HEK293 (cell line): ENCODE measurements around the gene SIN3A.

Experiments
- CTCF ChIA-PET: fragments of 350-600 bp; formaldehyde crosslinking; extraction: SDS; loops from one replicate; lab custom pipeline; 2021; ENCODE audit warnings: antibody characterized with exemption; lab: Yijun Ruan, JAX
- POLR2A ChIA-PET: fragments of 300-600 bp; formaldehyde crosslinking; extraction: SDS; loops from one replicate; lab custom pipeline; 2020; ENCODE audit warnings: antibody characterized with exemption, inconsistent platforms; lab: Yijun Ruan, JAX
- H3K27ac ChIP-seq: fragments of 200-500 bp; sonication (Bioruptor generic); 2 replicates; pipeline ENCODE4 v1.5.1; 2014; ENCODE audit warnings: low read depth, low read length, control low read depth, inconsistent platforms; ENCODE audit errors: extremely low read depth
- H3K36me3 ChIP-seq, 2 experiments: fragments of 200-500 bp in 1 of 2; sonication (Bioruptor generic) in 1 of 2; 1 replicate in 1 of 2; 2 replicates in 1 of 2; pipeline ENCODE4 v1.5.1; 2014 to 2017; ENCODE audit warnings: inconsistent platforms in 2 of 2, low read length in 2 of 2; ENCODE audit not compliant: control insufficient read depth in 2 of 2, insufficient read depth in 1 of 2
- H3K4me1 ChIP-seq: fragments of 200-500 bp; sonication (Bioruptor generic); 2 replicates; pipeline ENCODE4 v1.5.1; 2014; ENCODE audit warnings: mild to moderate bottlenecking, low read length, inconsistent platforms; ENCODE audit not compliant: control insufficient read depth, insufficient read depth
- H3K4me3 ChIP-seq: 2 replicates; pipeline ENCODE4 v1.5.1; 2011; ENCODE audit warnings: low read depth, mild to moderate bottlenecking, control low read depth, low read length, moderate library complexity
- H3K9me3 ChIP-seq: fragments of 200-500 bp; sonication (Bioruptor generic); 2 replicates; pipeline ENCODE4 v1.5.1; 2014; ENCODE audit warnings: low read depth, low read length, inconsistent platforms; ENCODE audit not compliant: control insufficient read depth, insufficient read depth
- GLIS1 ChIP-seq: fragments of 450-650 bp; formaldehyde crosslinking; IDR thresholded peaks from 2 replicates; pipeline ENCODE4 v1.5.1; 2016; ENCODE audit warnings: missing biosample characterization, missing genetic modification characterization
- GLIS2 ChIP-seq: fragments of 450-650 bp; formaldehyde crosslinking; IDR thresholded peaks from 2 replicates; pipeline ENCODE4 v1.5.1; 2016; ENCODE audit warnings: missing biosample characterization, missing genetic modification characterization
- IKZF3 ChIP-seq: fragments of 450-650 bp; IDR thresholded peaks from 2 replicates; pipeline ENCODE4 v1.5.0; 2018; ENCODE audit warnings: missing biosample characterization, mild to moderate bottlenecking, missing genetic modification characterization, moderate library complexity
- KLF1 ChIP-seq: fragments of 450-650 bp; formaldehyde crosslinking; IDR thresholded peaks from 2 replicates; pipeline ENCODE4 v1.5.1; 2016; ENCODE audit warnings: missing biosample characterization, missing genetic modification characterization
- SP2 ChIP-seq: fragments of 450-650 bp; formaldehyde crosslinking; IDR thresholded peaks from 2 replicates; pipeline ENCODE4 v1.5.1; 2016; ENCODE audit warnings: missing biosample characterization, missing genetic modification characterization
- SP3 ChIP-seq: fragments of 450-650 bp; formaldehyde crosslinking; IDR thresholded peaks from 2 replicates; pipeline ENCODE4 v1.5.1; 2016; ENCODE audit warnings: missing biosample characterization, missing genetic modification characterization
- SP7 ChIP-seq: fragments of 450-650 bp; formaldehyde crosslinking; IDR thresholded peaks from 2 replicates; pipeline ENCODE4 v1.5.1; 2016; ENCODE audit warnings: missing biosample characterization, missing genetic modification characterization
- ZBTB17 ChIP-seq: fragments of 450-650 bp; formaldehyde crosslinking; IDR thresholded peaks from 2 replicates; pipeline ENCODE4 v1.5.1; 2016; ENCODE audit warnings: missing biosample characterization, missing genetic modification characterization
- ZBTB20 ChIP-seq: fragments of 450-650 bp; formaldehyde crosslinking; IDR thresholded peaks from 2 replicates; pipeline ENCODE4 v1.5.1; 2016; ENCODE audit warnings: missing biosample characterization, missing genetic modification characterization
- ZBTB48 ChIP-seq: fragments of 450-650 bp; formaldehyde crosslinking; IDR thresholded peaks from 2 replicates; pipeline ENCODE4 v1.5.1; 2016; ENCODE audit warnings: missing biosample characterization, missing genetic modification characterization
- ZBTB8A ChIP-seq: fragments of 450-650 bp; formaldehyde crosslinking; IDR thresholded peaks from 2 replicates; pipeline ENCODE4 v1.5.1; 2016; ENCODE audit warnings: missing biosample characterization, missing genetic modification characterization
- ZNF155 ChIP-seq: fragments of 450-650 bp; formaldehyde crosslinking; IDR thresholded peaks from 2 replicates; pipeline ENCODE4 v1.5.1; 2016; ENCODE audit warnings: missing biosample characterization, missing genetic modification characterization
- ZNF2 ChIP-seq: fragments of 450-650 bp; formaldehyde crosslinking; IDR thresholded peaks from 2 replicates; pipeline ENCODE4 v1.5.1; 2016; ENCODE audit warnings: missing biosample characterization, missing genetic modification characterization
- ZNF214 ChIP-seq: fragments of 450-650 bp; formaldehyde crosslinking; IDR thresholded peaks from 2 replicates; pipeline ENCODE4 v1.5.1; 2017; ENCODE audit warnings: missing biosample characterization, mild to moderate bottlenecking, missing genetic modification characterization, borderline replicate concordance
- ZNF548 ChIP-seq: fragments of 450-650 bp; formaldehyde crosslinking; IDR thresholded peaks from 2 replicates; pipeline ENCODE4 v1.5.1; 2016; ENCODE audit warnings: missing biosample characterization, missing genetic modification characterization
- ZNF610 ChIP-seq: fragments of 450-650 bp; formaldehyde crosslinking; IDR thresholded peaks from 2 replicates; pipeline ENCODE4 v1.5.1; 2016; ENCODE audit warnings: missing biosample characterization, missing genetic modification characterization, borderline replicate concordance
- ZNF621 ChIP-seq: fragments of 450-650 bp; formaldehyde crosslinking; IDR thresholded peaks from 2 replicates; pipeline ENCODE4 v1.5.1; 2017; ENCODE audit warnings: missing biosample characterization, missing genetic modification characterization
- ZNF624 ChIP-seq: fragments of 450-650 bp; formaldehyde crosslinking; IDR thresholded peaks from 2 replicates; pipeline ENCODE4 v1.5.1; 2017; ENCODE audit warnings: missing biosample characterization, missing genetic modification characterization
- ZNF707 ChIP-seq: fragments of 450-650 bp; formaldehyde crosslinking; IDR thresholded peaks from 2 replicates; pipeline ENCODE4 v1.5.1; 2016; ENCODE audit warnings: missing biosample characterization, missing genetic modification characterization
- ZNF791 ChIP-seq: fragments of 450-650 bp; formaldehyde crosslinking; IDR thresholded peaks from 2 replicates; pipeline ENCODE4 v1.5.1; 2016; ENCODE audit warnings: missing biosample characterization, missing genetic modification characterization
- ZNF830 ChIP-seq: fragments of 450-650 bp; IDR thresholded peaks from 2 replicates; pipeline ENCODE4 v1.5.0; 2018; ENCODE audit warnings: missing biosample characterization, missing genetic modification characterization, low read depth, mild to moderate bottlenecking, moderate library complexity
- TF ChIP-seq, protein P1 (sequence below): IDR thresholded peaks from 2 replicates; pipeline ENCODE4 v1.6.1; 2011; ENCODE audit warnings: mild to moderate bottlenecking, low read depth, low read length, borderline replicate concordance
- TF ChIP-seq, protein P2 (sequence below): fragments of 450-650 bp; formaldehyde crosslinking; IDR thresholded peaks from 2 replicates; pipeline ENCODE4 v1.5.1; 2016; ENCODE audit warnings: missing biosample characterization, missing genetic modification characterization
- TF ChIP-seq, protein P3 (sequence below): fragments of 450-650 bp; formaldehyde crosslinking; IDR thresholded peaks from 2 replicates; pipeline ENCODE4 v1.5.1; 2017; ENCODE audit warnings: missing biosample characterization, missing genetic modification characterization
- TF ChIP-seq, protein P4 (sequence below): fragments of 450-650 bp; formaldehyde crosslinking; IDR thresholded peaks from 2 replicates; pipeline ENCODE4 v1.5.1; 2016; ENCODE audit warnings: missing biosample characterization, missing genetic modification characterization, borderline replicate concordance
- TF ChIP-seq, protein P5 (sequence below): fragments of 450-650 bp; formaldehyde crosslinking; IDR thresholded peaks from 2 replicates; pipeline ENCODE4 v1.5.1; 2016; ENCODE audit warnings: missing biosample characterization, missing genetic modification characterization

SIN3A gene

DNA sequence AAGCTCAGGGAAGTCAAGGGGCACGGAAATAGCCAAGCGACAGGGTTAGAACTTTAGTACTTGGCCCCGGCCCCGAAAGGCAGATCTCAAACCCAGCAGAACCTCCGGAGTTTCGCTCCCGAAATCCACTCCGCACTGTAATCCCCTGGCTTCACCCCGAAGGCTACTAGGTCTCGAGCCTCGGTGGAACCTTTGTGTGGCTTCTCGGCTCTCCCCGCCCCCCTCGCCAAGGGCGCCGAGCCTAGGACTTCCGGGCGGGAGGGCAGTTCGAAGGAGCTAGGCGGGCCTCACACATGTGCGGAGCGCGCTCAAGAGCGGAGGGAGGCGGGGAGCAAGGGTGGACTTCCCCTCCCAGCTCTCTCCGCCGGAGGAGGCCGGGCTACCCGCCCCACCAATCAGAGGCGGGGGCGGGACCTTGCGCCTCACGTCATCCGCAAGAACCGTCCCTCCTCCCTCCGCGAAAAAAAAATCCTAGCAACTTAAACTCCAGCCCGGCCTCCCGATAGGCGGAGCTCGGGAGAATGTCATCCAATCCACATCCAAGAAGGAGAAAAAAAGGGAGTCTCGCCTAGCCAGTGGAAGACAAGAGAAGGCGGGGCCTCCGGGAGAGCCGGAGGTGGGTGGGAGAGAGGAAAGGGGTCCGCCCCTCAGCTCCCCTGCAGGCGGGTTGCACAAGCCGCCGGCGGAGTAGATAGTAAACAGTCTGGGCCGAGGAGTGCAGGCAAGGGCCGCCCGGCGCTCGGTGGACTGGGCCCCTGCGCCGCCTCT, 2.4 kb upstream of the SIN3A start (continued):
- TF ChIP-seq, protein P1, sequence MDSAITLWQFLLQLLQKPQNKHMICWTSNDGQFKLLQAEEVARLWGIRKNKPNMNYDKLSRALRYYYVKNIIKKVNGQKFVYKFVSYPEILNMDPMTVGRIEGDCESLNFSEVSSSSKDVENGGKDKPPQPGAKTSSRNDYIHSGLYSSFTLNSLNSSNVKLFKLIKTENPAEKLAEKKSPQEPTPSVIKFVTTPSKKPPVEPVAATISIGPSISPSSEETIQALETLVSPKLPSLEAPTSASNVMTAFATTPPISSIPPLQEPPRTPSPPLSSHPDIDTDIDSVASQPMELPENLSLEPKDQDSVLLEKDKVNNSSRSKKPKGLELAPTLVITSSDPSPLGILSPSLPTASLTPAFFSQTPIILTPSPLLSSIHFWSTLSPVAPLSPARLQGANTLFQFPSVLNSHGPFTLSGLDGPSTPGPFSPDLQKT = peak; percentile 69; the same call in 1 of the 2 replicates
- TF ChIP-seq ZNF548 (tag by site-specific recombination) (no peak), ZNF214 (tag by site-specific recombination) (no peak), GLIS1 (tag by site-specific recombination) (peak; percentile 83), ZNF707 (no peak), ZNF791 (tag by site-specific recombination) (no peak), ZBTB20 (tag by site-specific recombination) (peak; percentile 66), ZBTB8A (tag by site-specific recombination) (peak; percentile 49), ZBTB48 (peak; percentile 50; the same call in 1 of the 2 replicates), ZBTB17 (tag by site-specific recombination) (peak; percentile 99), SP2 (peak; percentile 96), GLIS2 (tag by site-specific recombination) (peak; percentile 86), SP7 (tag by site-specific recombination) (peak; percentile 69), ZNF2 (0 out of 2 replicates have a peak, but pooled peaks have one; percentile 19), ZNF621 (no peak), ZNF155 (tag by site-specific recombination) (no peak)
- TF ChIP-seq, protein P2, sequence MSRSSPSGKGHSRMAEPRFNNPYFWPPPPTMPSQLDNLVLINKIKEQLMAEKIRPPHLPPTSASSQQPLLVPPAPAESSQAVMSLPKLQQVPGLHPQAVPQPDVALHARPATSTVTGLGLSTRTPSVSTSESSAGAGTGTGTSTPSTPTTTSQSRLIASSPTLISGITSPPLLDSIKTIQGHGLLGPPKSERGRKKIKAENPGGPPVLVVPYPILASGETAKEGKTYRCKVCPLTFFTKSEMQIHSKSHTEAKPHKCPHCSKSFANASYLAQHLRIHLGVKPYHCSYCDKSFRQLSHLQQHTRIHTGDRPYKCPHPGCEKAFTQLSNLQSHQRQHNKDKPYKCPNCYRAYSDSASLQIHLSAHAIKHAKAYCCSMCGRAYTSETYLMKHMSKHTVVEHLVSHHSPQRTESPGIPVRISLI (tag by site-specific recombination) = peak; percentile 100
- TF ChIP-seq, protein P3, sequence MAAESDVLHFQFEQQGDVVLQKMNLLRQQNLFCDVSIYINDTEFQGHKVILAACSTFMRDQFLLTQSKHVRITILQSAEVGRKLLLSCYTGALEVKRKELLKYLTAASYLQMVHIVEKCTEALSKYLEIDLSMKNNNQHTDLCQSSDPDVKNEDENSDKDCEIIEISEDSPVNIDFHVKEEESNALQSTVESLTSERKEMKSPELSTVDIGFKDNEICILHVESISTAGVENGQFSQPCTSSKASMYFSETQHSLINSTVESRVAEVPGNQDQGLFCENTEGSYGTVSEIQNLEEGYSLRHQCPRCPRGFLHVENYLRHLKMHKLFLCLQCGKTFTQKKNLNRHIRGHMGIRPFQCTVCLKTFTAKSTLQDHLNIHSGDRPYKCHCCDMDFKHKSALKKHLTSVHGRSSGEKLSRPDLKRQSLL = peak; percentile 50; the same call in 1 of the 2 replicates

DNA sequence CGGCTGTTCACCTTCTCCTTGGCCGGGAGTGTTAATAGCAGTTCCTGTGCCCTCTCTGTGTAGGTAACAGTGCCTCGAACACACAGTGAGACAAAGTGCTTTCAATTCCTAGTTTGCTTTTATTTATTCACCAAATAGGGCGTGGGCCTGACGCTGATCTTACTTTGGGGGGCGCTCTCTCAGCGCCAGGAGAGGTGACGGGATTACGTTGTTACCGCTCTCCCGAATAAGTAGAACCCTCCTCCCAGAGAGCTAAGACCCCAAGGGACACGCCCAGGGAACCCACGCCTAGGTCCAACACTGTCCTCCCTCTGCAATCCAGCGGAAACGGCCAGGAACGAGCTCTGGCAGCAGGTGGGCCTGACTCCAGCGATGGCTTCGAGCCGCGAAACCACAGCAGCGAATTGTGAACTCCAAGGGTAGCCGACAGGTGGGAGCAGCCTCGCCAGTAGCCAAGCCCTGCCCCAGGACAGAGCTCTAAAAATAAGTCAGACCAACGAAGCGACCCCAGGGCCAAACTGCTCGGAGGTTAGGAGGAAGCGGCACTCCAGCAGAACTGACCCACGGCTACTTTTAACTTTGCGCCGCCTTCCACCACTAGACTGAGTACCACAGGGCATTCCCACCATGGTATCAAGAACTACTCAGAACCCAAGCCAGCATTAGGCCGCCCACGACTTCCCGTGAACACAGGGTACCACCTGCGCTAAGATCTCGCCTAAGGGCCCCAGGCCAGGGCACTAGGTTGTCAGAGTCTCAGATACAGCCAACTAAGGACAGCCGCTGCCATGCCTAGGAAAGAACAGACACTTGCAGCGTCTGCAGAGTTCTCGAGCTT, 1.6 kb upstream of the SIN3A start:
- Histone ChIP-seq H3K4me3 (peak overlapping the region; percentile 56), H3K9me3 (no peaks in the 10 kb centered on the region), H3K27ac (peak overlapping the region; percentile 83), H3K36me3 (no peaks in the 10 kb centered on the region), H3K4me1 (peaks cover 15% of the 10 kb centered on the region)
- ChIA-PET POLR2A (interaction anchor here (0.7 to 6.8 kb wide), 24 partner anchors 16 to 912 kb away, joined by 3 to 242 read pairs (median 5); partner anchors contain the start of genes ARID3B, IMP3, MAN2C1 and PTPN9), CTCF (interaction anchor here (0.6 to 7.5 kb wide), 10 partner anchors 27 to 421 kb away, joined by 3 to 63 read pairs (median 3); partner anchors contain the start of gene MAN2C1)
- TF ChIP-seq ZNF610 (tag by site-specific recombination) = peak; percentile 20; the same call in 1 of the 2 replicates
- TF ChIP-seq, protein P4, sequence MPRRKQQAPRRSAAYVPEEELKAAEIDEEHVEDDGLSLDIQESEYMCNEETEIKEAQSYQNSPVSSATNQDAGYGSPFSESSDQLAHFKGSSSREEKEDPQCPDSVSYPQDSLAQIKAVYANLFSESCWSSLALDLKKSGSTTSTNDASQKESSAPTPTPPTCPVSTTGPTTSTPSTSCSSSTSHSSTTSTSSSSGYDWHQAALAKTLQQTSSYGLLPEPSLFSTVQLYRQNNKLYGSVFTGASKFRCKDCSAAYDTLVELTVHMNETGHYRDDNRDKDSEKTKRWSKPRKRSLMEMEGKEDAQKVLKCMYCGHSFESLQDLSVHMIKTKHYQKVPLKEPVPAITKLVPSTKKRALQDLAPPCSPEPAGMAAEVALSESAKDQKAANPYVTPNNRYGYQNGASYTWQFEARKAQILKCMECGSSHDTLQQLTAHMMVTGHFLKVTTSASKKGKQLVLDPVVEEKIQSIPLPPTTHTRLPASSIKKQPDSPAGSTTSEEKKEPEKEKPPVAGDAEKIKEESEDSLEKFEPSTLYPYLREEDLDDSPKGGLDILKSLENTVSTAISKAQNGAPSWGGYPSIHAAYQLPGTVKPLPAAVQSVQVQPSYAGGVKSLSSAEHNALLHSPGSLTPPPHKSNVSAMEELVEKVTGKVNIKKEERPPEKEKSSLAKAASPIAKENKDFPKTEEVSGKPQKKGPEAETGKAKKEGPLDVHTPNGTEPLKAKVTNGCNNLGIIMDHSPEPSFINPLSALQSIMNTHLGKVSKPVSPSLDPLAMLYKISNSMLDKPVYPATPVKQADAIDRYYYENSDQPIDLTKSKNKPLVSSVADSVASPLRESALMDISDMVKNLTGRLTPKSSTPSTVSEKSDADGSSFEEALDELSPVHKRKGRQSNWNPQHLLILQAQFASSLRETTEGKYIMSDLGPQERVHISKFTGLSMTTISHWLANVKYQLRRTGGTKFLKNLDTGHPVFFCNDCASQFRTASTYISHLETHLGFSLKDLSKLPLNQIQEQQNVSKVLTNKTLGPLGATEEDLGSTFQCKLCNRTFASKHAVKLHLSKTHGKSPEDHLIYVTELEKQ = no peak; the same call in 1 of the 2 replicates
- TF ChIP-seq KLF1 (tag by site-specific recombination) = peak; percentile 73
- peak; percentile 9; the same call in 1 of the 2 replicates for TF ChIP-seq IKZF3 (tag by site-specific recombination)
- TF ChIP-seq ZNF830 = no peak
- peak; percentile 50; the same call in 1 of the 2 replicates for TF ChIP-seq SP3
- TF ChIP-seq, protein P3 = no peak
- TF ChIP-seq, protein P5, sequence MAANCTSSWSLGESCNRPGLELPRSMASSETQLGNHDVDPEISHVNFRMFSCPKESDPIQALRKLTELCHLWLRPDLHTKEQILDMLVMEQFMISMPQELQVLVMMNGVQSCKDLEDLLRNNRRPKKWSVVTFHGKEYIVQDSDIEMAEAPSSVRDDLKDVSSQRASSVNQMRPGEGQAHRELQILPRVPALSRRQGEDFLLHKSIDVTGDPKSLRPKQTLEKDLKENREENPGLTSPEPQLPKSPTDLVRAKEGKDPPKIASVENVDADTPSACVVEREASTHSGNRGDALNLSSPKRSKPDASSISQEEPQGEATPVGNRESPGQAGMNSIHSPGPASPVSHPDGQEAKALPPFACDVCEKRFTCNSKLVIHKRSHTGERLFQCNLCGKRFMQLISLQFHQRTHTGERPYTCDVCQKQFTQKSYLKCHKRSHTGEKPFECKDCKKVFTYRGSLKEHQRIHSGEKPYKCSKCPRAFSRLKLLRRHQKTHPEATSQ (tag by site-specific recombination) = no peak
- no peak for TF ChIP-seq ZNF624 (tag by site-specific recombination)
